Measurements from ENCODE around the gene MAB21L4. TPM values are rescaled to one million over a fixed set of nuclear protein-coding genes. Genes with fewer than 3 reads are reported as not detected.

MAB21L4 gene
- total RNA-seq, 4 donors from 2014 or later = 4.9 to 11.6 (median 9.8) TPM; not detected in 1

DNA sequence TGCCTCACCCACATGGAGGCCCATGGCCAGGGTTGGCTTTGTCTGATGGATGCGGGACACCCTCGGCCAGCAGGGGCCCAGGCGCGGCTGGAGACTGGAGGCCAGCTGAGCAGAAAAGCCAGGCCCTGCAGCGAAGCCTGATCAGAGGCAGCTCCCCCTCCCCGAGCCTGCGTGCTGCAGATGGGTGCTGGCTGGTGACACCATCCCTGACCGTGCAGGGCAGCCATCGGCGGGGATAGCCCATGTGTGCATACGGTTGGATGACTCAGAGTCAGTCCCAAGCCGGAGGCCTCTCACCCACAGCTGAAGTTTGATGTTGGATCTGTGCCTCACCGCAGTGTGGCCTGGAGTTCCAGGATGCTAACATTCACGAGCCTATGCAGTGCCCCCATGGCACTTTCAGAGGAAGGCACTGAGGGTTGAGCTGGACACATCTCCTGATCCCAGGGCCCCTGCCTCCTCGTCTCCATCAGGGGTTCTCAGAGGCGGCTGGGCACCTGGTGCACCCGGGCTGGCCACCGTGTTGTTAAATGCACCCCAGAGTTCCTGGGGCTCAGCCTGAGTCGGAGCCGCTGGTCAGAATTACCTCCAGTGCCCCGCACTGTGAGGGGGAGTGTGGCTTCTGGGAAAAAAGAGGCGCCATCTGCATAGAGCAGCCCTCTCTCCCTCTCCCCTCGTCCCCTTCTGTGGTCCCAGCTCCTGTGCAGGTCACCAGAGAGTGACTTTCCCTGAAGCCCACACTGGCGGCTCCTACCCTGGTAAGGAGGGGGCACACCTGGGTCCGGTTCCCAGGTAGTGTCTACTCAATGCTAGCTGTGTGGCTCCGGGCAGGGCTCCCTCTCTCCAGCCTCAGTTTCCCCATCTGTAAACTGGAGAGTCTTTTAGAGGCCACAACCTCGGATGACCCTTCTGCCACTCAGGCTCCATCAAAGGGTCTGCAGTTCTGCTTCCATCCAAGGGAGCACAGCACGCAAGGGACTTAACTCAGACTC is 56.5 kb downstream of the MAB21L4 start:
- no peak overlapping the region for H3K4me3 ChIP-seq
- H3K36me3 ChIP-seq = no peaks in the 10 kb centered on the region
- peaks cover 23% of the 10 kb centered on the region for H3K27me3 ChIP-seq
- in situ Hi-C loops (cut with MboI; ENCODE audit: low pct_ligation_motif_present in 1 of 4, low pct_unique_long_range_greater_than_20kb in 1 of 4, low sequenced_read_pairs in 3 of 4) (no loop called here), intact Hi-C loops (cut with DNase I; ENCODE audit: low total_unique reads) (no loop called here)
- 86% methylated on average over 24 of the region's 28 CpGs; no CpG with 5 or more reads in 1 of the 2 donors for WGBS, 2 donors (ENCODE audit: low coverage in 1 of 2)
- no peaks in the 10 kb centered on the region for H3K9me3 ChIP-seq
- H3K4me1 ChIP-seq = no peaks in the 10 kb centered on the region
- H3K27ac ChIP-seq = no peak overlapping the region
- DNase-seq = no peak
- TF ChIP-seq POLR2AphosphoS5 (IDR thresholded peaks at IDR 0.05) (no peak), EP300 (IDR thresholded peaks at IDR 0.05; ENCODE audit: low read depth) (no peak), POLR2A (IDR thresholded peaks at IDR 0.05) (no peak)
- TF ChIP-seq, protein P1, sequence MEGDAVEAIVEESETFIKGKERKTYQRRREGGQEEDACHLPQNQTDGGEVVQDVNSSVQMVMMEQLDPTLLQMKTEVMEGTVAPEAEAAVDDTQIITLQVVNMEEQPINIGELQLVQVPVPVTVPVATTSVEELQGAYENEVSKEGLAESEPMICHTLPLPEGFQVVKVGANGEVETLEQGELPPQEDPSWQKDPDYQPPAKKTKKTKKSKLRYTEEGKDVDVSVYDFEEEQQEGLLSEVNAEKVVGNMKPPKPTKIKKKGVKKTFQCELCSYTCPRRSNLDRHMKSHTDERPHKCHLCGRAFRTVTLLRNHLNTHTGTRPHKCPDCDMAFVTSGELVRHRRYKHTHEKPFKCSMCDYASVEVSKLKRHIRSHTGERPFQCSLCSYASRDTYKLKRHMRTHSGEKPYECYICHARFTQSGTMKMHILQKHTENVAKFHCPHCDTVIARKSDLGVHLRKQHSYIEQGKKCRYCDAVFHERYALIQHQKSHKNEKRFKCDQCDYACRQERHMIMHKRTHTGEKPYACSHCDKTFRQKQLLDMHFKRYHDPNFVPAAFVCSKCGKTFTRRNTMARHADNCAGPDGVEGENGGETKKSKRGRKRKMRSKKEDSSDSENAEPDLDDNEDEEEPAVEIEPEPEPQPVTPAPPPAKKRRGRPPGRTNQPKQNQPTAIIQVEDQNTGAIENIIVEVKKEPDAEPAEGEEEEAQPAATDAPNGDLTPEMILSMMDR (IDR thresholded peaks at IDR 0.05) = no peak

DNA sequence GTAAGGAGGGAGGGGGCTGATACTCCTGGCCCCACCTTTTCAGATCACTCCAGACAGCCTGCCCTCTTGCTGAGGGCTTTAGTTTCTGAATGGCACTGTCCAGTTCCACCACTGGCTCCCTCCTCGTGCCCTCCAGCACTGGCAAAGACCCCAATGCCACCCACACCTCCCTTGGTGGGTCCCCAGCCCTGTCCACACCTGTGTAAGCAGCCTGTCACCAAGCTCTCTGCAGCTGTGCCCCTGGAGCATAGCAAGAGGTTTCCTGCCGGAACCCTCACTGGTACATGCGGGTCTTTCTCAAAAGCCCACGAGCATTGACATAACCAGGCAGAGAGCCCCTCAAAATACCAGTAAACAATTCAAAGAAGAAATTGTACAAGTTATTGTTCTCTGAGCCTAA is 58.3 kb downstream of the MAB21L4 start:
- in situ Hi-C loops (cut with MboI; ENCODE audit: low pct_ligation_motif_present in 1 of 4, low pct_unique_long_range_greater_than_20kb in 1 of 4, low sequenced_read_pairs in 3 of 4) = no loop called here
- H3K4me1 ChIP-seq = no peaks in the 10 kb centered on the region
- 61% methylated on average over 4 of the region's 4 CpGs; no CpG with 5 or more reads in 1 of the 2 donors for WGBS, 2 donors (ENCODE audit: low coverage in 1 of 2)

DNA sequence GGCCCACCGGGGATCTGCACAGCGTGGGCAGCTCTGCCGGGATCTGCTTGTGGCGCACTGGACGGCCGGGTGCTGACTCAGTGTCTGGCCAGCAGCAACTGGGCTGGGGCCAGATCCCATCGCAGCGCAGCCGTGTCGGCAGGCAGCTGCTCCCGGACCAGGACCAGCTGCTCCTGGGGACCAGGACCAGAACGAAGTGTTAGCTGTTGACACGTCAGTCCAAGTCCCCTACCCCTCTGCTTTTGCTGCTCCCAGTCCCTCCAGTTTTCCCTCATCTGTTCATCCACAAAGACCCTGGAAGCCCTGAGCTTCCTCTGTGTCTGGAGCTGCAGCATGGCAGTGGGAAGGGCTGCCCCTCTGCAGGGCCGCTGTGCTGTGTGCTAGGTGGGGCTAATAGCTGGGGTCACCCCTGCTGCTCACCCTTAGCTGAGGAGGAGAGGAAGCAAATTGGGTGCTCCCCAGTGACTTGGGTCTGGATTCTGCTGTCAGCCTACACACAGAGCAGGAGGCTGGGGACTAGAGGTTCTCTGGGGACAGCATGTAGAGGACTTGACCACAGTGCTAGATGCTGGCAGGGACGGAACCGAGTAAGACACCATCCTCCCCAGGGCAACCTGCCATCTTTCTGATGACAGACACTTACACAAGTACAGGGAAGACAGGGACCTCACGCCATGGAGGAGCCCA is 59.0 kb downstream of the MAB21L4 start:
- in situ Hi-C loops (cut with MboI; ENCODE audit: low pct_ligation_motif_present in 1 of 4, low pct_unique_long_range_greater_than_20kb in 1 of 4, low sequenced_read_pairs in 3 of 4) (no loop called here), intact Hi-C loops (cut with DNase I; ENCODE audit: low total_unique reads) (no loop called here)
- DNase-seq = no peak
- Histone ChIP-seq H3K36me3 (no peaks in the 10 kb centered on the region), H3K27me3 (peaks cover 21% of the 10 kb centered on the region), H3K4me3 (no peak overlapping the region), H3K4me1 (peaks cover 0 to 3% (median 2%) of the 10 kb centered on the region in 4 donors), H3K9me3 (no peaks in the 10 kb centered on the region), H3K27ac (no peak overlapping the region)
- 57 to 80% methylated on average over 2 to 14 of the region's 17 CpGs for WGBS, 2 donors (ENCODE audit: low coverage in 1 of 2)
- TF ChIP-seq EP300 (IDR thresholded peaks at IDR 0.05; ENCODE audit: low read depth) (no peak), POLR2AphosphoS5 (IDR thresholded peaks at IDR 0.05) (no peak), POLR2A (IDR thresholded peaks at IDR 0.05) (no peak)
- TF ChIP-seq, protein P1 (IDR thresholded peaks at IDR 0.05) = no peak

More for the DNA sequence above, 58.3 kb downstream of the MAB21L4 start:
- Histone ChIP-seq H3K27ac (no peak overlapping the region), H3K4me3 (no peak overlapping the region), H3K27me3 (peaks cover 23% of the 10 kb centered on the region), H3K36me3 (no peaks in the 10 kb centered on the region), H3K9me3 (no peaks in the 10 kb centered on the region)
- no peak for DNase-seq
- TF ChIP-seq POLR2A (IDR thresholded peaks at IDR 0.05) (no peak), EP300 (IDR thresholded peaks at IDR 0.05; ENCODE audit: low read depth) (no peak), POLR2AphosphoS5 (IDR thresholded peaks at IDR 0.05) (no peak)
- TF ChIP-seq, protein P1 (IDR thresholded peaks at IDR 0.05) = no peak
- intact Hi-C loops (cut with DNase I; ENCODE audit: low total_unique reads) = no loop called here

Other genes with a start within 250 kb of the MAB21L4 start
- gene AQP12B, start 213.3 kb downstream of the MAB21L4 start, total RNA-seq = 1 to 10 TPM in 1 of 4 donors, under 1 TPM in 1, not detected in 2; 0.55 to 1.5 TPM
- not detected for gene AQP12A, start 204.3 kb downstream of the MAB21L4 start, total RNA-seq
- 1 to 10 TPM in 3 of 4 donors, under 1 TPM in 1; 0.40 to 3.4 (median 2.9) TPM for gene KIF1A, start 75.9 kb downstream of the MAB21L4 start, total RNA-seq
- 1 to 10 TPM in 1 of 4 donors, under 1 TPM in 2, not detected in 1; 0.32 to 2.2 (median 0.82) TPM for gene AGXT, start 27.3 kb downstream of the MAB21L4 start, total RNA-seq
- gene CROCC2, start 10.2 kb upstream of the MAB21L4 start, total RNA-seq = not detected
- 10 to 100 TPM in 3 of 4 donors, 1 to 10 TPM in 1; 8.2 to 65.5 (median 30.0) TPM for gene SNED1, start 102.5 kb upstream of the MAB21L4 start, total RNA-seq
- 100 to 1,000 TPM in 1 of 4 donors, 10 to 100 TPM in 3; 25.4 to 161 (median 34.3) TPM for gene MTERF4, start 206.1 kb upstream of the MAB21L4 start, total RNA-seq

All from transverse colon (tissue), 4 donors.